Measurements from ENCODE around the gene PRR16.
"Not testable (repeated sequence)": the region's sequence is repeated elsewhere in the genome, so short reads cannot be mapped to it uniquely, and the experiment has no call there.

Gene PRR16

DNA sequence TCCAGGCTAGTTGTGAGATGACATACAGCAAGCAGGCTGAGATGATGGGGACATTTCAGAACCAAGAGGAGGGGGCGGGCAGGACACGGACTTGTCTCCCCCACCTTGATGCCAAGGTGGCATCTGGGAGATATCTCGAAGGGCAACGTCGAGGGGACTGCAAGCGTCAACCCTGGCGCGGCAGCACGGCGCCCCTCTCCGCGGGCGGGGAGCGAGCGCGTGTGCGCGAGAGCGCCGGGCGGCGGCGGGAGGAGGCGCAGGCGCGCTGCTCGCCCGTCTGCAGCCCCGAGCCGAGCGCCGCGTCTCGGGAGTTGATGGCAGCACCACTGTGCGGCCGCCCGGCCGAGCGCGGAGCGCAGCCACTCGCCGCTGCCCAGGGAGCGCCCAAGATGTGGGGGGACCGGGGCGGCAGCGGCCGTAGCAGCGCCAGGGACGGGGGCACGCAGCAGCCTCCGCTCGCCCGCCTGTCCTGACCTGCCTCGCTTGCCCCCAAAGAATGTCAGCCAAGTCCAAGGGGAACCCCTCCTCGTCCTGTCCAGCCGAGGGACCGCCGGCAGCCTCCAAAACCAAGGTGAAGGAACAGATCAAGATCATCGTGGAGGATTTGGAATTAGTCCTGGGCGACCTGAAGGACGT is at the start of gene PRR16:
Gene PRR16, plus strand, starts transcription at position 310 of the 636 bp plus-strand sequence.
- DNase-seq, result no peak

DNA sequence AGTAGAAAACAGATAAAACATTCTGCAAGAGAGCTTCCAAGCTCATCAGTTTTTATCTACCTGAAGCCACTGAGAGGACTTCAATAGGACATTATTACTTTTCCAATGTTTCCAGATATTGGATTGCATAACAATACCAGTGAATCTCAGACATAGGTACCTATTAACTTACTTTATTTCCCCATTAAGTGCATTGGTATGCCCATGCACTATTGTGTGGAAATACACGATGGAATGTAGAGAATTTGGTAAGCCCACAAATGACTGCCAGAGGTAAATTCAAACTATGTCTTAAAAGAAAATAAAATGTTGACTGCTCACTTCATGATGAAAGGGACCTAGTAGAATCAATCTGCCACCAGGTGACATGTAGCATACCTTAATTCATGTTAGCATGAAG is 48.1 kb upstream of the PRR16 start:
- no peak for DNase-seq

DNA sequence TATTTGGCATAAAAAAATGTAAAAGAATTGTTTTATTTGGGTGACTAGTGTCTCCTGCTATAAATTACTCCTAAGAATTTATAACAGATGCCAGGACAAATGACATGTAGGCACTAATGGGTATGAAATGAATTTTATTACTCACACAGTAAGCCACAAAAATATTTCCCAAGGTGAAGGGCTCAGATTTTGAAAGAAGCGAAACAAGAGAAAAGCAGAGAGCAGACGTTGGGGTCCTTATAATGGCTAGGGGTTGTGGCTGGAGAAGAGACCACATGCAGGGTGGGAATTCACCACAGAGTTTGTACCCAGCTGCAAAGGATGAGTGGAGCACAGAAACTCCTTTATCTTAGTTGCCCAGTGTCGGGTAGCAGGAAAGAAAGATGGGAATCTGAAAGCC is 45.0 kb upstream of the PRR16 start:
- DNase-seq, result no peak

DNA sequence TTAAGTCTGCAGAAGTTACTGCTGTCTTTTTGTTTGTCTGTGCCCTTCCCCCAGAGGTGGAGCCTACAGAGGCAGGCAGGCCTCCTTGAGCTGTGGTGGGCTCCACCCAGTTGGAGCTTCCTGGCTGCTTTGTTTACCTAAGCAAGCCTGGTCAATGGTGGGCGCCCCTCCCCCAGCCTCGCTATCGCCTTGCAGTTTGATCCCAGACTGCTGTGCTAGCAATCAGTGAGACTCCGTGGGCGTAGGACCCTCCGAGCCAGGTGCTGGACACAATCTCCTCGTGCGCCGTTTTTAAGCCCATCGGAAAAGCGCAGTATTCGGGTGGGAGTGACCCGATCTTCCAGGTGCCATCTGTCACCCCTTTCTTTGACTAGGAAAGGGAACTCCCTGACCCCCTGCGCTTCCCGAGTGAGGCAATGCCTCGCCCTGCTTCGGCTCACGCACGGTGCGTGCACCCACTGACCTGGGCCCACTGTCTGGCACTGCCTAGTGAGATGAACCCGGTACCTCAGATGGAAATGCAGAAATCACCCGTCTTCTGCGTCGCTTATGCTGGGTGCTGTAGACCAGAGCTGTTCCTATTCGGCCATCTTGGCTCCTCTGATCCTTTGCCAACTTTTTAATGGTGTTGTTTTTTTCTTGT is 37.3 kb upstream of the PRR16 start:
- DNase-seq, result not testable (repeated sequence)

DNA sequence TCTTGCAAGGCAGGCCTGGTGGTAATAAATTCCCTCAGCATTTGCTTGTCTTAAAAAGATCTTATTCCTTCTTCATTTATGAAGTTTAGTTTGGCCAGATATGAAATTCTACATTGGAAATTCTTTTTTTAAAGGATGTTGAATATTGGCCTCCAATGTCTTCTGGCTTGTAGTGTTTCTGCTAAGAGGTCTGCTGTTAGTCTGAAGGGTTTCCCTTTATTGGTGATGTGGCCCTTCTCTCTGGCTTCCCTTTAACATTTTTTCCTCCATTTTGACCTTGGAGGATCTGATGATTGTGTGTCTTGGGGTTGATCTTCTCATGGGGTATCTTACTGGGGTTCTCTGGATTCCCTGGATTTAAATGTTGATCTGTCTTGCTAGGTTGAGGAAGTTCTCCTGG is 33.5 kb upstream of the PRR16 start:
- DNase-seq, result no peak

DNA sequence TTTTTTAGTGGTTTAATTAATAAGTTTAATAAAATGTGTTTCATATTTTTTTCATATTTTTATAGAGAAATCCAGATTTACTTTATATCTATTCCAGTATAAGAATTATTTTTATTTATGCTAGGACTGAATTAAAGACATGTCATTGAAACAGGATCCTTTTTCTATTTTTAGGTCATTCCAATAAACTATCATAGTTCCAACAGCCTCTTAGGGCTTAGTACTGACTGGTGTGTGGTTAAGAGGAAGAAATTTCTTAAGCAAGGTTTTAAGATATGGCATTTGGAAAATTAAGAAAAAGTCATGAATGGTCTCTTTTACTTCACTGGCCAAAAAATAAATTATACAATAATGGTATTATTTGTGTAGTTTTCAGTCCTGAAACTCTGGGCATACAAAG is 31.2 kb upstream of the PRR16 start:
- DNase-seq, result no peak

DNA sequence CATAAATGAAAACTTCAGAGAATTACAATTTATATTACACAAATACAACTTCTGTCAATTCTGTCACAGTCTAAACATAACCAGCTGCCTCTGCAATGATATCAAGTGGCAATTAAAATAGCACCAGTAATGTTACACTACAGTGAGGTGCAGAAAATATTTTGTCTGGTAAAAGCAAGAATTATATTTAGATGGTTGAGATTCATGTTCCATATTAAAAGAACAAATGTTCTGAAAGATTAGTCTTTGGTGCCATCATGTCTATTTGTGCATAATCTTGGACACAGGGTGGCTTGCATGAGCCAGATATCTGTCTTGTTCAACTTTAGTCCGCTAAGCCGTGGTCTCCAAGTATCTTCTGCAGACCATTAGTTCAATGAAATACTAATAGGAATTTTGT is 29.0 kb upstream of the PRR16 start:
- no peak for DNase-seq

DNA sequence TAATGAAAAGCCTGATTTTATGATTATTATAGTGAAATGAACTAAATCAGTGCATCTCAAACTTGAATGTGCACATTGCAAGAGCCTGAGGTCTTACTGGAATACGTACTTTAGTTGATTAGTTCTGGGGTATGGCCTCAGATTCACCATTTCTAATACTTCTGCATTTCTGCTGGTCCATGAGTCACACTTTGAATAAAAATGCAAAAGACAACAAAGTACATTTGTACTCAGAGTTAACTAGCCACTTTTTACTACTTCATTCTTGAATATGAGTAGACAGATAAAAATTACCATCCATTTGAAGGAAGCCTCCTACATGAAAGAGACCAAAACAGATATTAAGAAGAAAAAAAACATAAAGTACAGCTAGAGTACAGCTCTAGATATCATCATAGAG is 27.1 kb upstream of the PRR16 start:
- DNase-seq, result no peak

DNA sequence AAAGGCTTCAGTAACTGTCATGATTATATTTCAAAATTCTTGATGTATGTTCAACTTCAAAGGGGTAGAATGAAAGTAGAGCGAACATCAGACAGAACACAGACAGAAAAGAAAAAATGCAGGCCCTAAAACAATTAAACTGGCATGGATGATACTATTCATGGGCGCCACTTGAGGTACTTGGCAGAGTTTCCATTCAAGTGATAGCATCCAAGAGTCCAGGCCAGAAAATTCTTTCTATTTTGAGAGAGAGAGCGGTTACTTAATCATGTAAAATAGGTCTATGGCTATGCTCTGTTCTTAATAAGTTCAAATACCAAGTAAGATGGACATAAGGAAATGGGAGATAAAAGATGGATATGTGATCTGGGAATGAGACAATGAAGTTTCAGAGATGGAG is 21.4 kb upstream of the PRR16 start:
- no peak for DNase-seq

DNA sequence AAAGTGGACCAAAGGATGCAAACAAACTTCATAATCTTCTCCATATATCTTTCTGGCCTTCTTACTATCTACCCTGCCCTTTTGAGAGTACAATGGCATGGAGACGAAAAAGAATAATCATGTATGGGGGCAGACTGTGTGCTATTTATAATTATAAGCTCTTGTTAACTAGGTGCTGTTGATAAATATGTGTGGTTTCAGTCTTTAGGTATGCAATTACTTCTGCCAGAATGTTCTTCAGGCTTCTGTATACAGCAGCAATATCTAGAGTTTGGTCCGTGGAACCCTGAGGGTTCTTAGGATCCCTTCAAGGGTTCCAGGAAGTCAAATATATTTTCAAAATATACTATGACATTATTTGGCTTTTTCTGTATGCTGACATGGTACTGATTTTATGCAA is 20.5 kb upstream of the PRR16 start:
- no peak for DNase-seq

DNA sequence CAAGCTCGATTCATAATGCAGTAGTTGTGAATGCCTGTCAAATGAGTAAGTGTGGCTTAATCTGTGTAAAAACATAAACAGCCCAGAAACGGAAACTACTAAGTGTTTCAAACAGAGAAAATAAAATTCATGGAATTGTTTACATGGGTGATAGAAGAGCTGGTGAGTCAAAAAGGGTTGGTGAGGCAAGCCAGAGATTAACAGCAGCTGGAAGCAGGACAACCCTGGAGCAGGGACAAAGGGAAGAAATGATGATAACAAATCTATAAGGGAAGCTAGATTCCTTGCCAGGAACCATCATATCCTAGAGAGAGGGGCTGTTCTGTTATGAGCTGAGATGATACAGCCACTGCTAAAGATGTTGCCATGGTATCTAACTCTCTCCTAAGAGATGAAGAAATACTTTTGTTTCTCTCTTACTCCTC is 18.0 kb upstream of the PRR16 start:
- DNase-seq, result no peak

DNA sequence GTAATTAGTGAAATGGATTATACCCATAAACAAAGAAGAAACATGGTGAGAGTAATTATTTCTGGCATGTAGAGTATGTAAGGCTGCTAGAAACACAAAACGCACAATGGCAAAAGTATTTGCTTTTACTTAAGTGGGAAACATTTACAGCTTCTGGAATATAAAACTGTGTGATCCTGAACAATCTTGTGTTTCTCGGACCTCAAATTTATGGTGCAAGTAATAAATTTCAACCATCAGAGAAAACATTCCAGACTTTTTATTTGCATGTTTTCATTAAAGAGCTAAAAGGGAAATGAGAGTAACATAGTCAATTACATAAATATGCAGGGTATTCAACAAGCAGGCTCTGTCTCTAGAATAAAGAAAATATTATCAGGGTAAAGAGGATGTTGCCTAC is 17.2 kb upstream of the PRR16 start:
- no peak for DNase-seq

DNA sequence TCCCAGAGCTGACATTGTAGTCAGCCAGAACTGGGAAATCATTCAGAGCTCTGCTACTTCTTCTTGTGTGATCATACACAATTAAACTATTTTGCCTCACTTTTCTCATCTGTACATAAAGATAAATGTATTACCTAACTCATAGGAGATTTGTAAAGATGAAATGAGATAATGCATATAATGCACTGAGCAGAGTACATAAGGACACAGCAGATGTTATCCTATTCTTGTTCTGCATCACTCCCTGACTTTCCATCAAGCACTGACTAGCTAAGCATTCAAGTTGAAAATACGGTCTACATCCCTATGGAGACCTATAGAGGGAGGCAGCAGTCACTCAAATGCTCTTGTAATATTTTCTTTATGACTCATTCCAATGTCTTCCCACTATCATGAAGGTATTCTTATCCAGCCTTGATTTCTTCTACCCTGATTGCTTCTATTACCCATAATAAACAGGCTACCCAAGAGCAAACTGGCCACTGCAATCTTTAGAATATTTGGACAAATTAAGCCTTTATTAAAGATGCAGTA is 16.3 kb upstream of the PRR16 start:
- DNase-seq, result no peak

DNA sequence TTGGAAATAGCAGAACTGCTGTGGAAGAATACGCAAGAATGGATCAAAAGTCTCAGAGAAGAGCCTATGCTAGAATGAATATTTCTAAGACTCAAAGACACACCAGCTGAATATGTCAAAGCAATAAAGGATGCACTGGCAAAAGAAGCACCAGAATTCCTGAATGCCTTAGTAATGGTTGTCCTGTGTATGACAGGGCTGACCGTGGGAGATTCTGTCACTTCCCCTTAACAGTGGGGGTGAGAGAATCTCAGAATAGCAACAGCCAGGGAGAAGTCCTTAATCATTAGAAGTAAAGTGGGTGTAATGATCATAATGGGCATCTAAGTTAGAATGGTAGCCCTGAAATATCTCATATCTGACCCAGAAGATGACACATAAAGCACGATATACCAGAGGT is 14.6 kb upstream of the PRR16 start:
- no peak for DNase-seq

DNA sequence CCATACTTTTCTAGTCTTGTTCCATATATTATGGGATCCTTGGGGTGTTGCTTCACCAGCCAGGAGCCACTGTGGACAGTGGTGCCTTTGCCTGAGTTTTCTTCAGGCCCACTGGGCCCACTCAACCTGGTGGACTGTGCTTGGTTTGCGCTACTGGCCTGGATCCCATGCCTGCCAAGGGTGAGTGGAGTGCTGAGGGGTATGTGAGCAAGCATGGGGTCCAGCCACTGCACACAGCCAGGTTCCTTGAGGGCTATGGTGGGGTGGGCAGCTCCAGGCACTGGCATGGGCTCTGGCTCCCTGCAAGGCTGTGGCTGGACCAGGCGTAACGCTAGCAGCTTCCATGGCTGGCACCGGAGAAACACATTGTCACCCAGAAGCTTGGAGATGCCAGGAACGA is 13.2 kb upstream of the PRR16 start:
- DNase-seq, result no peak

DNA sequence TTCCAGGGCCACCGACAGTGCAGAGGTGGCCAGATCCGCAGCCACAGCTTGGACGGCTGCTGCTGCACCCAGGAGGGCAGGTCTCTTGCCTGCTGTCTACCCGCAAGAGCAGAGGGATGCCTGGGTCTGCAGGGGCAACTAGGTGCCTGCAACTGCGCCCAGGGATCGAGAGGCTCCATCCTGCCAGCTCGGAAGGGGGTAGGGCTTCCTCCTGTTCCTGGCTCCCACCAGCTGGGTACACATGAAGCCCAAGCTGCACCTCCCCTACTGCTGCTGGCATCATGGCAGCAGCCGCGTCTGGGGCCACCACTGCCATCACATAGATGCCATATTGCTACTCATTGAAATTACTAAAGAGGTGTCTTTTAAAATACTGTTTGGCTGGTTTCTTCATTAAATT is 12.7 kb upstream of the PRR16 start:
- no peak for DNase-seq

DNA sequence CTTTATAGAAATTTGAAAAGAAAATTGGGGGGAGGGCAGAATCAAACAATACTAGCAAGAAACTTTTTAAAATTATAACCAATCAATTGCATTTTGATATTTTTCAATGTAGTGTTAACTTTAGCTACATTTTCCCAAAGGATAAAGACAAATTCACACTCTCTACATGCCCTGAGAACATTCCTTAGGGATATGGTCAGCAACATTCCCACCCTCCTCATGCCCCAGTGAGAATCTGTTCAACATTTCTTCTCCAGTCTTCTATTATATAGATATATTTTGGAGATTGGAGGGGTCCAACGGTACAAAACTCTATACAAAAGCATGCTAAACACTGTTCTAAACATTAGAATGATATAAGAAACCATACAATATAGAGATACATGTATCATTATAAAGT is 11.6 kb upstream of the PRR16 start:
- no peak for DNase-seq

DNA sequence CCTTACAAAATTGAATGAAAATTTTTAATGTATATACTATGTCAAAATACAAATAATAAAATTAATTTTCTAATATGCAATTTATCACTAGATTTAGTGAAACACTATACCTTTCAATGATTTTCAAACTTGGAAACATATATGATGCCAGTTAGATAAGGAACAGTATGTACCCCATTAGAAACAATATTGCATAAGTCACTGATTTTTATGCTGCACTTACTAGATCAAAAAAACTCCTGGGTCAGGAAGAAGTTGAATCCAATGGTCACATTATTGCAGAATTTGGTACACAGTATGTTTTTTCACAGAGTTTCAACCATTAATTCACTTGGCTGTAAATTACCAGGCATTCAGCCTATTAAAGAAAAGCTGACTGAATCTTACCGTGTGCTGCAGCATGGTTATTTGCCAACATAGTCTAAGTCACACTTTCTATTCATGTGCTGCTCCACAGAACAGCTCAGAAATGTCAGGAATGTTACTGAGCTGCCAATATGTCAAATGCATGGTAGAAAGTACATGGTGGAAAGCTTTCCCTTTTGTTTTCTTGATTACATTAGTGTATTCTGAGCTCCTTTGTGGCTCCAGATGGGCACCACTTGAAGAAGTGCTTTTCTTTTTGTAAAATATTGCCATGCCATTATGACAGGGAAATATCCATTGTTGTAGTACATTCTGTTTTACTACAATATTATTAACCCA is 9.9 kb upstream of the PRR16 start:
- DNase-seq, result no peak

DNA sequence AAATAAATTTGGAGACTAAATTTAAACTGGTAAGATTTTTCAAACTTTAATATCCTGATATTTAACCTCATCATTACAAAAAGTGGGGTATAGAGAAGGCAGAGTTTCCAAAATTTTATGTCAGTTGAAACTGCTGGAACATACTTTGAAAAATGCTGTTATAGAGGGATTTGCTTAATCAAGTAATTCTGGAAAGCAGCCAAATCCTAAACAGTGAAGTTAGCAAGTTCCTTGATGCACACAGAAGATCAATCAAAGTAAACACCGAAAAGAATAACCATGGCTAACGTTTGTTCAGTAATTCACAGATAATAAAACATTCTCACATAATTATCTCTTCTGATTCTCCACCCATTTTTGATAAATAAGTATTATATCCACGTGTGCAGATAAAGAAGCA is 8.1 kb upstream of the PRR16 start:
- DNase-seq, result no peak

DNA sequence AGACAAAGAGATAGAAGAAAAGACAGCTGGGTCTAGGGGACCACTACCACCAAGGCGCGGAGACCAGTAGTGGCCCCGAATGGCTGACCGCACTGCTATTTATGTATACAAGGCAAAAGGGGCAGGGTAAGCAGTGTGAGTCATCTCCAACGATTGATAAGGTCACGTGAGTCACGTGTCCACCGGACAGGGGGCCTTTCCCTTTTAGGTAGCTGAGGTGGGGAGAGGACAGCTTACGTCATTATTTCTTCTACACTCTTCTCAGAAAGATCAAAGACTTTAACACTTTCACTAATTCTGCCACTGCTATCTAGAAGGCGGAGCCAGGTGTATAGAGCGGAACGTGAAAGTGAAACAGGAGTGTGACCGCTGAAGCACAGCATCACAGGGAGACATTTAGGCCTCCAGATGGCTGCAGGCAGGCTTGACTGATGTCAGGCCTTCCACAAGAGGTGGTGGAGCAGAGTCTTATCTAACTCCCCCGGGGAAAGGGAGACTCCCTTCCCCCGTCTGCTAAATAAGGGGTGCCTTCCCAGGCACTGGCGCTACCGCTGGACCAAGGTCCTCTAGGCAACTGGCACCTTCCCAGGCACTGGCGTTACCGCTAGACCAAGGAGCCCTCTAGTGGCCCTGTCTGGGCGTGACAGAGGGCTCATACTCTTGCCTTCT is 6.1 kb upstream of the PRR16 start:
- DNase-seq, result no peak

DNA sequence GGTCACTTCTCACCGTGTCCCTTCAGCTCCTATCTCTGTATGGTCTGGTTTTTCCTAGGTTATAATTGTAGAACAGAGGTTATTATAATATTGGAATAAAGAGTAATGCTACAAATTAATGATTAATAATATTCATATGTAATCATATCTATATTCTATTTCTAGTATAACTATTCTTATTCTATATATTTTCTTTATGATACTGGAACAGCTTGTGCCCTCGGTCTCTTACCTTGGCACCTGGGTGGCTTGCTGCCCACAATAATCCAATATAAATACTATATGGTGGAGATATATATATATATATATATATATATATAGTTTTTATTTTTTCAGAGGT is 5.6 kb upstream of the PRR16 start:
- not testable (repeated sequence) for DNase-seq

DNA sequence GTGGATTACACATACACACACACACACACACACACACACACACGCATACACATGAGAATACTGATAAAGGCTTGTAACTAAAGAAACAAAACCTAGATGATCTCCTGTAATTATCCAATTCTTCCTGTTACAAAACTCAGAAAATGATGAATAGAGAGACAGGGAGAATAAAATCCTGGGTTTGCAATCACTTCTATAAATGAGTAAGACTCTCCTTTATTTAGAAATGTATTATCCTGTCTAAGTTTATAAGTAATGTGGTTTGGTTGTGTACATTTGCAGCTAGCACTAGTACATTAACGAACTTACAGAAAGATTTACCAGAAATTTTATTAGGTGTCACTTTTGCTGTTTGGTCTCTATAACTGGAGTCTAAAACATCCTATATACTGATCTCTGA is 2.8 kb upstream of the PRR16 start:
- no peak for DNase-seq

DNA sequence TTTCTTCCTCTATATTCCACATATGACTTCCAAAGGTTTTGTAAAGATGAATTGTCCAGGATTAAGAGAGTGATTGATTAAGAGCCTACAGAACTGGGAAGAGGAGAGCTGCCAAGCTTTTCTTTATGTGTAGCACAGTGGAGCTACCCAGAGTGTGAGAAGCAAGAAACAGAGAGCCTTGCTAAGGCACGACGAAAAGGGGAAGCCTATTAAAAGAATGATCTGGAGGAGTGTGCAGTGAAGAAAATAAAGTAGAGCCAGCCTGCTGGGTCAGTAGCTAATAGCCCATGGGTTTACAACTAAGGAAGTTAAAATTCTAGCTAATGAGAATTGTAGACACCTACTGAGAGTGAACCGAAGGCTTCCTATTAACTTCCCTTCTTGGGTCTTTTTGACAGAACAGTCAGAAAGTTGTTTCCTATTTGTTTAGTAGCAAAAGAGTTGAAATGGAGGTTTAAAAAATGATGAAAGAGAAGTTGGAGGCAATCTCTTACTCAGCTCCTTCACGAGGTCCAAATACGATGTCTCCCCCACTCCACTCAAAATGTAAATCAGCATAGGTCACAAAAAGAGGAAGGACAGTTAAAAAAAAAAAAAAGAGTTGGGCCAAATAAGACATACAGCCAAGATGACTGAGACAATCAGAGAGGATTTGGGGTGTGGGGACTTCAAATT is 957 bp upstream of the PRR16 start:
- no peak for DNase-seq
